GM18526 (cell line): Measurements from ENCODE around the gene PDE7B.

Experiments used
- POLR2A ChIP-seq: IDR thresholded peaks from 3 replicates; pipeline ENCODE4 v1.6.1; 2011; ENCODE audit not compliant: insufficient read length; ENCODE audit errors: extremely low read depth

Gene PDE7B

GRCh38 chr6:136012198-136012887, 160.8 kb downstream of the PDE7B start:
- no peak for TF ChIP-seq POLR2A

GRCh38 chr6:136012943-136013342, 161.4 kb downstream of the PDE7B start:
- TF ChIP-seq POLR2A = no peak

- TF ChIP-seq POLR2A = no peak
These were observed 163.2 kb downstream of the PDE7B start for GRCh38 chr6:136014454-136015437.

- no peak for TF ChIP-seq POLR2A
These were observed 164.0 kb downstream of the PDE7B start for GRCh38 chr6:136015531-136015930.

DNA sequence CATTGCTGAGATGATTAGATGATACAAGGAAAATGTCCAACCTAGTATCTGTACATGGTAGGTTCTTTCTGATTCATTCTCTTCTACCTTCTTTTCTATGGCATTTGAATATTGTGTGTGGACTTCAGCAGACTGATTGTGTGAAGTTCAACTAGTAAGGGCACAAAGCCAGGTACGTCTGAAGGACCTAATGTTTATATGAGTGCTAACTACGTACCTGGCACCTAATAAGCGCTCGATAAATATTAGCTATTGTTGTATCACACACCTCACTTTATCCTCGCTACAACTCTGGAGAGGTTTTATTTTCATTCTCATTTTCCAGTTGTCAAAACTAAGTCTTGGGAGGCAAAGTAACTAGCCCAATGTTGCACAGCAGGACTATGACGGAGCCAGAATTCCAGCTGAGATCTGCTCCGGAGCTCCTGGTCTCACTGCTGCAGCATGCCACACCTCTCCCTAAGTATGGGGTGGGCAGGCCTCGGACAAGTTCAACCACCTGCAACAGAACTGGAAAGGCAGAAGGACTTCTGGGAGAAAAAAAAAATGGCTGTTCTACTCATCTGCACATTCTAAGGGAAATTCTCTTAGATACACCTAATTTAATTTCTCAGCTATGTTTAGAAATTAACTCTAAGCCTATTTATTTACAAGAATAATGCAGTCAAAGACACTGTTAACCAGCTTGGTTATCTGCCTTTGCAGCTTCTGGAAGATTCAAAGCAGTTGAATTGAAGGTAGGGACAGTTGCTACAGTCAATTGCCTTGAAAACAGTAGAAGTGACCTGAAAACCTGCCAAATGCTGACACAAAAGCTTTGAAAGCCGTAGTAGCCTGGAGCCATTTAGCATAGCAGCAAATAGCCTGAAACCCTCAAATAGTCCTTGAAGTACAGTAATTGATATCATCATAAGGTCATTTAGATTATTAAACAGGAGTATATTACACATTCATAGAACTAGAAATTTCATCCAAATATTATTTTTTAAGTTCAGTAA, 165.0 kb downstream of the PDE7B start:
- TF ChIP-seq POLR2A = no peak

DNA sequence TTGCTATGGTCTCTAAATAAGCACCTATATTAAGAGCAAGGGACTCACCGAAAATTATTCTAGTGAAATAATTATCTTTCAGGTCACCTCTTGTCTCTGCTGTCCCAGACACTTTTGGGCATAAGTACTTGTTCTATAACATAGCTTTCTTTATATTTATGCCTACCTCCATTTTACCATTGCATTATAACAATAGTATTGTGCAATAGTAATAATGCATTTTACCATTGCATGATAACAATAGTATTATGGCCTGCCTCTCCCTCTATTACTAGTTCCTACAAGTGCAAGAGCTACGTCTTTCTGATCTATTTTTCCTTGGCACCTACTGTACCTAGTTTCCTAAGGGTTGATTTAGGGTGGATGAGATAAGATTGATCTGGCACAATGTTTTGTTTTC, 169.2 kb downstream of the PDE7B start:
- TF ChIP-seq POLR2A = no peak

GRCh38 chr6:136022224-136022874, 170.8 kb downstream of the PDE7B start:
- no peak for TF ChIP-seq POLR2A

DNA sequence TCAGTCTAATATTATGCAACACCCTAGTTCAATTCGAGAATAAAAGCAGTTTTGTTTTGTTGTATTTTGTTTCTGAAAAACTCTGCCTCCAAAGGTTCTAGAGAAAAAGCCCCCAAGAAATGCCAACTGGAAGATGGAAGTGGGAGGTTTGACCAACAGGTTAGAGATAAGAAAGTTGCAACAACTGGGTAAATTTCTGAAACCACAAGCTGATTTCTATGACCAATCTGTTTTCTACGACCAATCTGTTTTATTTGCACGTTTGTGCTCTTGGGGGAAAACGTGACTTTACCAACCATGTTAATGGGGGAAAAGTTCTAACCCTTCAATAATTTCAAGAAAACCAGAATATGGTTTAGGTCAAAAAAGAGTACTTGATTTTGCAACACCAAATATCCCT, 173.2 kb downstream of the PDE7B start:
- no peak for TF ChIP-seq POLR2A

- TF ChIP-seq POLR2A = no peak
These were observed 174.2 kb downstream of the PDE7B start for GRCh38 chr6:136025736-136026135.

GRCh38 chr6:136030131-136030530, 178.6 kb downstream of the PDE7B start:
- TF ChIP-seq POLR2A = no peak

- no peak for TF ChIP-seq POLR2A
These were observed 180.5 kb downstream of the PDE7B start for GRCh38 chr6:136031982-136032381.

- no peak for TF ChIP-seq POLR2A
These were observed 181.9 kb downstream of the PDE7B start for GRCh38 chr6:136033416-136033815.

GRCh38 chr6:136034422-136034821, 182.9 kb downstream of the PDE7B start:
- no peak for TF ChIP-seq POLR2A

DNA sequence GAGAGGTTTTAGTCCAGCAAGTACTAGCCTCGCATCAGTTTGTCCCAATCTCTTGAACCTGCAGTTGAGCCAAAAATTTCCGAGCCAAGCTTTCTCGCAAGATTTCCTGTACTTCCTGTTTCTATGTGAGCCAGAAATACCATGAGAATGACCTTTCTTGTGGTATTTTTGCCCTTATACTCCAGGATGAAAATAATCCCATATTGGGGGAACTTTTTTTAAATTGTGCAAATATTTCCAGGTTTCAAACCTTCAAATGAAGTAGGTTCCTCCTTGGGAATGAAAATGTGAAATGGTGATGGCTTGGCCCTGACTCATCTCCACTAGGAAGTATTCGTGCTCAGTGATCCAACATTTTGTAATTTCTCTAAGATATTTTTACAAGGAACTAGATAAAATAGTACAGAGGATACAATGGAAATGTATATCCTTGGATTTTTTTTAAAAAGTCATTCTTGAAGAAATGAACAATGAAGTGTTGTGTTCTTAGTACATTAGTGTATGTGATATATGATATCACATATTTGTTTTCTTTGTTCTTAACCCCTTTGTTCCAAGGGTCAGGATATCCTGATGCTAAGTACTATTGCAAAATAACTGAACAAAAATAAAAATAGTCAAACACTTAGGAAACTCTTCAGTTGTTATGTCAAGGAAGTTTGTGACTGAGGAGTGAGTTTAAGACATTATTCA, 184.0 kb downstream of the PDE7B start:
- TF ChIP-seq POLR2A = no peak
